CD4-positive, alpha-beta memory T cell (primary cell): Measurements from ENCODE around the gene ABL2. TPM values are rescaled to one million over a fixed set of nuclear protein-coding genes. Genes with fewer than 3 reads are reported as not detected.

ENCODE experiments used
- CTCF ChIA-PET: fragments of 350-600 bp; sonication (Branson Sonifier 250); formaldehyde crosslinking; loops from one replicate; lab custom pipeline; 2021; ENCODE audit warnings: inconsistent platforms; ENCODE audit not compliant: partially characterized antibody; lab: Charles Lee
- POLR2A ChIA-PET: fragments of 350-600 bp; sonication (Branson Sonifier 250); formaldehyde crosslinking; loops from one replicate; lab custom pipeline; 2021; ENCODE audit not compliant: partially characterized antibody; lab: Charles Lee
- DNase-seq, 5 donors: peaks; one replicate each; pipeline versions ENCODE4 v3.0.0 to v3.0.0-alpha.2; 2020 to 2022; ENCODE audit warnings: mixed read lengths in 1 of 5
- H3K27ac ChIP-seq: one replicate; pipeline ENCODE4 v1.7.0; 2013; ENCODE audit warnings: low read depth, low read length
- H3K27me3 ChIP-seq: 2 replicates; pipeline ENCODE4 v1.7.0; 2013; ENCODE audit warnings: mild to moderate bottlenecking, low read length, moderate library complexity; ENCODE audit not compliant: insufficient read depth
- H3K36me3 ChIP-seq: 2 replicates; pipeline ENCODE4 v1.7.0; 2013; ENCODE audit warnings: mild to moderate bottlenecking, low read length, moderate library complexity; ENCODE audit not compliant: insufficient read depth
- H3K4me1 ChIP-seq: 2 replicates; pipeline ENCODE4 v1.7.0; 2013; ENCODE audit warnings: mild to moderate bottlenecking, low read length, moderate library complexity; ENCODE audit not compliant: insufficient read depth
- H3K4me3 ChIP-seq, 2 donors: one replicate each; pipeline ENCODE4 v1.7.0; 2013; ENCODE audit warnings: low read length in 2 of 2, mild to moderate bottlenecking in 1 of 2
- H3K9me3 ChIP-seq, 2 donors: one replicate each; pipeline ENCODE4 v1.7.0; 2013; ENCODE audit warnings: low read length in 2 of 2, control low read depth in 1 of 2; ENCODE audit not compliant: control insufficient read depth in 1 of 2
- H3K27ac Mint-ChIP-seq, 7 donors: one replicate each; pipeline ENCODE4 v1.8.0; 2020 to 2021; ENCODE audit warnings: mixed read lengths in 7 of 7, mild to moderate bottlenecking in 6 of 7, inconsistent platforms in 3 of 7, moderate library complexity in 3 of 7
- H3K27me3 Mint-ChIP-seq, 2 donors: one replicate each; pipeline ENCODE4 v1.8.0; 2020 to 2021; ENCODE audit warnings: mixed read lengths in 2 of 2
- H3K36me3 Mint-ChIP-seq, 2 donors: one replicate each; pipeline ENCODE4 v1.8.0; 2020 to 2021; ENCODE audit warnings: mixed read lengths in 2 of 2, inconsistent platforms in 1 of 2, mild to moderate bottlenecking in 1 of 2
- H3K4me1 Mint-ChIP-seq, 4 donors: one replicate each; pipeline ENCODE4 v1.8.0; 2020 to 2021; ENCODE audit warnings: mixed read lengths in 4 of 4, mild to moderate bottlenecking in 1 of 4
- H3K4me3 Mint-ChIP-seq, 8 donors: one replicate each; pipeline ENCODE4 v1.8.0; 2020 to 2021; ENCODE audit warnings: mixed read lengths in 8 of 8, mild to moderate bottlenecking in 7 of 8, moderate library complexity in 6 of 8, inconsistent platforms in 3 of 8
- H3K9me3 Mint-ChIP-seq, 8 donors: one replicate each; pipeline ENCODE4 v1.8.0; 2020 to 2021; ENCODE audit warnings: mixed read lengths in 8 of 8, mild to moderate bottlenecking in 5 of 8, inconsistent platforms in 3 of 8, moderate library complexity in 1 of 8
- intact Hi-C: fragments of 100-400 bp; cut with micrococcal nuclease; formaldehyde crosslinking; loops from one replicate; pipeline ENCODE4 v1.15.1; 2023
- polyA plus RNA-seq, 2 donors: library from polyadenylated mRNA; unstranded; fragments of 300-500 nt; fragmentation: Illumina TruSeq; gene quantifications; one replicate each; pipeline ENCODE4 v1.2.3, GENCODE V29; 2021
- total RNA-seq, 2 experiments: library from RNA; stranded (reverse); gene quantifications; one replicate each; pipeline ENCODE4 v1.2.3, GENCODE V29; 2021

ABL2 gene
- total and polyA plus RNA-seq, 4 experiments from 2014 or later = 1.2 to 18.6 (median 9.5) TPM

GRCh38 chr1:179101566-179101965, 127.9 kb downstream of the ABL2 start:
- DNase-seq = no peak
- Mint-ChIP-seq H3K27ac (no peak overlapping the region), H3K27me3 (no peaks in the 10 kb centered on the region), H3K9me3 (no peaks in the 10 kb centered on the region), H3K36me3 (peaks cover 10% of the 10 kb centered on the region in 2 donors), H3K4me3 (no peak overlapping the region), H3K4me1 (no peaks in the 10 kb centered on the region)
- H3K4me3 ChIP-seq = no peak overlapping the region
- no peak overlapping the region for H3K27ac ChIP-seq
- CTCF ChIA-PET = interaction anchor here (0.6 to 1.1 kb wide), 2 partner anchors 21 to 153 kb away, joined by 3 read pairs; no protein-coding TSS in a partner anchor
- intact Hi-C loops = no loop called here
- H3K27me3 ChIP-seq = no peaks in the 10 kb centered on the region
- no peaks in the 10 kb centered on the region for H3K4me1 ChIP-seq
- POLR2A ChIA-PET = no interaction called here
- no peaks in the 10 kb centered on the region for H3K36me3 ChIP-seq
- H3K9me3 ChIP-seq = no peaks in the 10 kb centered on the region

GRCh38 chr1:179099891-179100290, 129.6 kb downstream of the ABL2 start:
- Histone ChIP-seq H3K4me1 (no peaks in the 10 kb centered on the region), H3K9me3 (no peaks in the 10 kb centered on the region), H3K27me3 (no peaks in the 10 kb centered on the region), H3K27ac (no peak overlapping the region), H3K4me3 (no peak overlapping the region), H3K36me3 (peaks cover 7% of the 10 kb centered on the region)
- intact Hi-C loops = no loop called here
- POLR2A ChIA-PET = no interaction called here
- peaks cover 13 to 18% of the 10 kb centered on the region in 2 donors for H3K36me3 Mint-ChIP-seq
- no peaks in the 10 kb centered on the region for H3K9me3 Mint-ChIP-seq
- CTCF ChIA-PET = interaction anchor here (1.0 kb wide), 1 partner anchor 97 kb away, joined by 3 read pairs; no protein-coding TSS in a partner anchor
- no peaks in the 10 kb centered on the region for H3K4me1 Mint-ChIP-seq
- H3K27me3 Mint-ChIP-seq = no peaks in the 10 kb centered on the region
- H3K4me3 Mint-ChIP-seq = no peak overlapping the region
- H3K27ac Mint-ChIP-seq = peak overlapping the region in 3 of 7 donors; percentile 5 to 74 (median 8)
- no peak for DNase-seq

GRCh38 chr1:179095924-179096323, 133.6 kb downstream of the ABL2 start:
- no peaks in the 10 kb centered on the region for H3K9me3 Mint-ChIP-seq
- H3K36me3 ChIP-seq = peaks cover 37% of the 10 kb centered on the region
- no peaks in the 10 kb centered on the region for H3K27me3 ChIP-seq
- ChIA-PET CTCF (interaction anchor here (1.5 kb wide), 1 partner anchor 17 kb away, joined by 6 read pairs; no protein-coding TSS in a partner anchor), POLR2A (no interaction called here)
- peaks cover 0 to 4% (median 2%) of the 10 kb centered on the region in 4 donors for H3K4me1 Mint-ChIP-seq
- H3K4me3 Mint-ChIP-seq = no peak overlapping the region
- H3K27me3 Mint-ChIP-seq = no peaks in the 10 kb centered on the region
- H3K27ac ChIP-seq = no peak overlapping the region
- H3K4me3 ChIP-seq = no peak overlapping the region
- peak overlapping the region in 6 of 7 donors; percentile 38 to 66 (median 45) for H3K27ac Mint-ChIP-seq
- peaks cover 23 to 45% of the 10 kb centered on the region in 2 donors for H3K36me3 Mint-ChIP-seq
- no peak for DNase-seq
- no peaks in the 10 kb centered on the region for H3K9me3 ChIP-seq
- no peaks in the 10 kb centered on the region for H3K4me1 ChIP-seq
- intact Hi-C loops = no loop called here

- Histone ChIP-seq H3K4me3 (no peak overlapping the region), H3K9me3 (no peaks in the 10 kb centered on the region), H3K27ac (no peak overlapping the region), H3K4me1 (no peaks in the 10 kb centered on the region), H3K27me3 (no peaks in the 10 kb centered on the region), H3K36me3 (peaks cover 42% of the 10 kb centered on the region)
- H3K27ac Mint-ChIP-seq = peak overlapping the region in 3 of 7 donors; percentile 41 to 66 (median 66)
- H3K36me3 Mint-ChIP-seq = peaks cover 25 to 49% of the 10 kb centered on the region in 2 donors
- intact Hi-C loops = no loop called here
- ChIA-PET POLR2A (no interaction called here), CTCF (interaction anchor here (1.5 kb wide), 1 partner anchor 17 kb away, joined by 6 read pairs; no protein-coding TSS in a partner anchor)
- no peak overlapping the region for H3K4me3 Mint-ChIP-seq
- no peaks in the 10 kb centered on the region for H3K27me3 Mint-ChIP-seq
- H3K9me3 Mint-ChIP-seq = peaks cover 0 to 3% (median 0%) of the 10 kb centered on the region in 8 donors
- peaks cover 1 to 4% (median 2%) of the 10 kb centered on the region in 4 donors for H3K4me1 Mint-ChIP-seq
- DNase-seq = no peak
Measured at GRCh38 chr1:179095377-179095776, 134.1 kb downstream of the ABL2 start.

GRCh38 chr1:179094818-179095217, 134.7 kb downstream of the ABL2 start:
- H3K27me3 Mint-ChIP-seq = no peaks in the 10 kb centered on the region
- peaks cover 1 to 4% (median 3%) of the 10 kb centered on the region in 4 donors for H3K4me1 Mint-ChIP-seq
- H3K4me3 ChIP-seq = no peak overlapping the region
- no peak for DNase-seq
- intact Hi-C loops = no loop called here
- H3K36me3 Mint-ChIP-seq = peaks cover 27 to 52% of the 10 kb centered on the region in 2 donors
- no peaks in the 10 kb centered on the region for H3K4me1 ChIP-seq
- peaks cover 43% of the 10 kb centered on the region for H3K36me3 ChIP-seq
- no peaks in the 10 kb centered on the region for H3K27me3 ChIP-seq
- ChIA-PET CTCF (no interaction called here), POLR2A (no interaction called here)
- H3K4me3 Mint-ChIP-seq = no peak overlapping the region
- H3K27ac ChIP-seq = no peak overlapping the region
- peak overlapping the region in 4 of 7 donors; percentile 17 to 70 (median 20) for H3K27ac Mint-ChIP-seq
- no peaks in the 10 kb centered on the region for H3K9me3 ChIP-seq
- peaks cover 0 to 4% (median 0%) of the 10 kb centered on the region in 8 donors for H3K9me3 Mint-ChIP-seq

- Mint-ChIP-seq H3K36me3 (peaks cover 30 to 62% of the 10 kb centered on the region in 2 donors), H3K4me3 (no peak overlapping the region), H3K9me3 (peaks cover 0 to 4% (median 0%) of the 10 kb centered on the region in 8 donors), H3K27ac (peak overlapping the region in 5 of 7 donors; percentile 27 to 88 (median 54)), H3K27me3 (no peaks in the 10 kb centered on the region), H3K4me1 (peaks cover 1 to 4% (median 3%) of the 10 kb centered on the region in 4 donors)
- ChIA-PET POLR2A (interaction anchor here (2.6 kb wide), 1 partner anchor 11 kb away, joined by 10 read pairs; the partner anchor contains the start of gene TOR3A), CTCF (interaction anchor here (1.9 kb wide), 1 partner anchor 28 kb away, joined by 8 read pairs; no protein-coding TSS in a partner anchor)
- H3K36me3 ChIP-seq = peaks cover 48% of the 10 kb centered on the region
- no peaks in the 10 kb centered on the region for H3K27me3 ChIP-seq
- H3K9me3 ChIP-seq = no peaks in the 10 kb centered on the region
- H3K27ac ChIP-seq = no peak overlapping the region
- no peak overlapping the region for H3K4me3 ChIP-seq
- intact Hi-C loops = no loop called here
- DNase-seq = no peak
- H3K4me1 ChIP-seq = no peaks in the 10 kb centered on the region
Measured at GRCh38 chr1:179092896-179093461, 136.5 kb downstream of the ABL2 start.

- DNase-seq = no peak
- POLR2A ChIA-PET = interaction anchor here (2.6 kb wide), 1 partner anchor 10 kb away, joined by 10 read pairs; the partner anchor contains the start of gene TOR3A
- no peak overlapping the region for H3K4me3 Mint-ChIP-seq
- no peaks in the 10 kb centered on the region for H3K9me3 ChIP-seq
- no peaks in the 10 kb centered on the region for H3K4me1 ChIP-seq
- CTCF ChIA-PET = interaction anchor here (1.9 kb wide), 1 partner anchor 29 kb away, joined by 8 read pairs; no protein-coding TSS in a partner anchor
- peaks cover 27 to 63% of the 10 kb centered on the region in 2 donors for H3K36me3 Mint-ChIP-seq
- H3K4me3 ChIP-seq = no peak overlapping the region
- peak overlapping the region in 2 of 7 donors; percentile 14 to 59 for H3K27ac Mint-ChIP-seq
- H3K27ac ChIP-seq = no peak overlapping the region
- peaks cover 0 to 4% (median 0%) of the 10 kb centered on the region in 8 donors for H3K9me3 Mint-ChIP-seq
- peaks cover 55% of the 10 kb centered on the region for H3K36me3 ChIP-seq
- H3K4me1 Mint-ChIP-seq = peaks cover 1 to 4% (median 3%) of the 10 kb centered on the region in 4 donors
- H3K27me3 ChIP-seq = no peaks in the 10 kb centered on the region
- intact Hi-C loops = no loop called here
- H3K27me3 Mint-ChIP-seq = no peaks in the 10 kb centered on the region
Measured at GRCh38 chr1:179091691-179092165, 137.7 kb downstream of the ABL2 start.
